GM18508 (cell line): ENCODE data around the gene ST6GAL2.

Experiments
- ATAC-seq: cut with Tn5 transposase; IDR thresholded peaks from one replicate; pipeline ENCODE4 v1.9.1; 2021; ENCODE audit warnings: moderate number of reproducible peaks; ENCODE audit not compliant: insufficient read depth, unreplicated experiment

Gene ST6GAL2

GRCh38 chr2:106764614-106765013 is 121.4 kb downstream of the ST6GAL2 start:
- no peak for ATAC-seq

DNA sequence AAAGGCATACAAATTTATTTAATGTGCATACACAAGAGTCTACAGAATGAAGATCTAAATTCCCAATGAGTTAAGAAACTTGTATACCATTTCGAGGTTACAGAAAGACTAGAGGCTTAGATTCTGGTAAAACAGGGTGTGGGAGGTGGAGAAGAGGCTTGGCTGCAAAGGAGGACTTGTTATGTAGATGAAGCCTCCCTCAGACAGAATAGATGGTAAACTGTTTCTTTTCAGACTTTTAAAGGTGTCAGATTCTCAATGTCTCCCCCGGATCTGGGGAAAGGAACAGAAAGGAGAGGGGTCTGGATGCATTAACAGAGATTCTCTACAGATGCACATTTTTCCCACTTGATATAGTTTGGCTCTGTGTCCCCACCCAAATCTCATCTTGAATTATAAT is 126.0 kb downstream of the ST6GAL2 start:
- ATAC-seq = no peak

DNA sequence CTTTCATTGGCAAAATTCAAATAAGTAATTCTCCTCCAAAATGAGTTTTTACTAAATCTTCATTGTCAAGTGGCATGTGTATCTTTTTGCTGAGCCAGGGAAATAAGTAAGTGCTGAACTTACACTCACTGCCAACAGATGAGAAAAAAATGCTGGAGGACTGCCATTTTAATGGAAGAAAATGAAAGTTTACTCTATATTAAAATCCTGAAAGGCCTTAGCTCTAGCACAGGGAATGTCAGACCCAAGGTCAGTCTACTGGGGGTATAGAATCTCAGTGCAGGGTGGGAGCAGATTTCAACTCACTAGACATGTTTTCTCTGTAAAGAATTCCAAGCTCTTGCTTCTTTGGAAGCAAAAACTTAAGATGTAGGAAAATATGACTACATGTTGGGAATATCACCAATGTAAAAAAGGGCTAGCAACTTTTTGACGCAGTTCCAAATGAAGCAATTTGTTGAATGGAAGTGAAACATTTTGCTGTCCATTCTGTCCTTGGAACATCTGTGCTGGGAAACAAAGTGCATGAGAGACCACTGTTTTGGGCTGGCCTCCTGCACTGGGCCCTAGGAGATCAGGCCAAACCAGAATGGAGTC is 127.0 kb downstream of the ST6GAL2 start:
- ATAC-seq = no peak
